ENCODE measurements around the gene TXNL1.
"Not testable (repeated sequence)": the region's sequence is repeated elsewhere in the genome, so short reads cannot be mapped to it uniquely, and the experiment has no call there.

Gene TXNL1

DNA sequence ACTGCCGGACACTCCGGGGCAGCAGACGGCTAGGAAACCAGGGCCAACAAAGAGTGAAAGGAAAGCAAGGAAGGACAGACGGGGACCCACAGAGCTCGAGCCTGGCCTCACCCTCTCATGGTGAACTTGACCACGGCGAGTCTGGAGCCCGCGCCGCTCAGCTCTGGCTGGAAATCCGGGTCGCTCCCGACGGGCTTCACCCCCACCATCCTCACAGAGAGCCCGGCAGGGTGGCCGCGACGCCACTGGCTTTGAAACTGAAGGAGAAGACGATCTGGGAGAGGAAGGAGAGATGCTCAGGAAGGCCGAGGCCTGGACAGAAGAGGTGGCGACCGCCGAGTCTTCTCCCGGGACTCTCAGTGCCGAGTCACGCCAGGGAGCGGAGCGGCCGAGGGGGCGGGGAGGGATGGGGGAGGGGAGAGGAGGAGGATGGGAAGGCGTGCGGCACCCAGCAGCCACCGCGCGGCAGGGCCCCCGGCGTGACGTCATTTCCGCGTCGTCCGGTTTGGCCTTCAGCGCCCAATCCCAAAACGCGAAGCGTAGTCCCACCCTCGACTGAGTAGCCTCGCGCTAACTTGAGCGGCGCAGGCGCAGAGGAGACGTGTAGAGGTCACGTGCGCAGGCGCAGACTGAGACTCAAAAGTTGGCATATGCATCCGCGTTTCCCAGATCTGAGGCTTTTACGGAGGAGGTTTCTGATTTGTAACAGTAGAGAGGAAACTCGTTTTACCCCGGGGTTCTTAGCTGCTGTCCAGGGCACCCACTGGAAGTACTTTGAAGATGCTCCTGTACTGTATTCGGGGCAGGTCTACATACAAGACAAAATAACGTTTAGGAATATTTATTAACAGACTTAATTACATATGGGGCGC, at the start of gene TXNL1:
TSS of gene TXNL1 (minus strand) at position 361 of the 872 bp plus-strand sequence. CDS start at position 209, 152 bp downstream.
- peak within 1 kb of the TSS; percentile 96 for H3K27ac Mint-ChIP-seq
- H3K9me3 Mint-ChIP-seq: peaks cover 5% of the 10 kb centered on the region
- no peaks in the 10 kb centered on the region for H3K27me3 Mint-ChIP-seq (ENCODE audit: low read depth)
- H3K36me3 Mint-ChIP-seq (ENCODE audit: low read depth): peaks cover 15% of the 10 kb centered on the region
- H3K4me1 Mint-ChIP-seq (ENCODE audit: low read depth): peaks cover 32% of the 10 kb centered on the region
- H3K4me3 Mint-ChIP-seq: peak within 1 kb of the TSS; percentile 100

DNA sequence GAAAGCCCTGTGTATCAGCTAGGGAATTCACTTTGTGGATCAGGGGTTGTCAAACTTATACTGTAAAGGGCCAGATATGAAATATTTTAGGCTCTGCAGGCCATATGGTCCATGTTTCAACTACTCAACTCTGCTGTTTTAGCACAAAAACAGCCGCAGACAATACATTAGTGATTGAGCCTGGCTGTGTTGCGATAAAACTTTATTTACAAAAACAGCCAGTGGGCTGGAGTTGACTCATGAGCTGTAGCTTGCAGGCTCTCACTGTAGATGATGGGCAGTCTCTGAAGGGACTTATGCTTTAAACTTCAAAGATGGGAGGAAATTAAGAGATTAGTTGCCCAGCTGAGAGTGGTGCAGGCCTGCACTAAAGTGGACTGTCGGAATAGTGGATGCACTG, 45.9 kb upstream of the TXNL1 start:
- Mint-ChIP-seq H3K27ac (no peak overlapping the region), H3K27me3 (ENCODE audit: low read depth) (no peaks in the 10 kb centered on the region), H3K4me1 (ENCODE audit: low read depth) (no peaks in the 10 kb centered on the region), H3K4me3 (no peak overlapping the region), H3K36me3 (ENCODE audit: low read depth) (peaks cover 4% of the 10 kb centered on the region), H3K9me3 (no peaks in the 10 kb centered on the region)

DNA sequence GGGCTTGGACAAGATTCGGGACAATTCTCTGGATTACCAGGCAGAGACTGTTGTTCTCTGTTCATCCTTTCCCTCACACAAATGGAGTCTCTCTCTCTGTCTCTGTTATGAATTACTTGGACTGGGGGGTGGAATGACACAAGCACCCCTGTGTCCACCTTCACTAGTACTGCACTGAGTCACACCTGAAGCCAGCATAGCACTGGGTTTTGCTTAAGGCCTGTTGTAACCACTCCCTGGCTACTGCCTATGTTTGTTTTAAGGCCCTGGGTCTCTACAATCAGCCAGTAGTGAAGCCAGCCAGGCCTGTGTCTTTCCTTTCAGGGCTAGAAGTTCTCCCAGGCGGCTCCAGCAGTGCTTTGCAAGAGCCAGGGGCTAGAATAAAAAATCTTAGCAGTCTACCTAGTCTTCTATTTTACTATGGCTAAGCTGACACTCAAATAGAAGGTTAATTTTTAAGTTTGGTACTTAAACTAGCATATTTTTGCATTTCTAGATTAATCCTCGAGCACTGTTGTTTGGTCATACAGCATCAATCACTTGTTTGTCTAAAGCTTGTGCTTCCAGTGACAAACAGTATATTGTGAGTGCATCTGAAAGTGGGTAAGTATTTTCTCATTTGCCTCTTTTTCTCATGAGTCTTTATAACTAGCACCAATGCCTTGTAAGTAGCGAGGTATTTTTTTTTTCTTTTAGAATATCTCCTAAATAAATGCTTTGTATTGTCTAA, 40.6 kb upstream of the TXNL1 start:
- peaks cover 11% of the 10 kb centered on the region for H3K36me3 Mint-ChIP-seq (ENCODE audit: low read depth)
- H3K9me3 Mint-ChIP-seq: peaks cover 8% of the 10 kb centered on the region
- H3K4me3 Mint-ChIP-seq: no peak overlapping the region
- H3K4me1 Mint-ChIP-seq (ENCODE audit: low read depth): no peaks in the 10 kb centered on the region
- no peak overlapping the region for H3K27ac Mint-ChIP-seq
- no peaks in the 10 kb centered on the region for H3K27me3 Mint-ChIP-seq (ENCODE audit: low read depth)

DNA sequence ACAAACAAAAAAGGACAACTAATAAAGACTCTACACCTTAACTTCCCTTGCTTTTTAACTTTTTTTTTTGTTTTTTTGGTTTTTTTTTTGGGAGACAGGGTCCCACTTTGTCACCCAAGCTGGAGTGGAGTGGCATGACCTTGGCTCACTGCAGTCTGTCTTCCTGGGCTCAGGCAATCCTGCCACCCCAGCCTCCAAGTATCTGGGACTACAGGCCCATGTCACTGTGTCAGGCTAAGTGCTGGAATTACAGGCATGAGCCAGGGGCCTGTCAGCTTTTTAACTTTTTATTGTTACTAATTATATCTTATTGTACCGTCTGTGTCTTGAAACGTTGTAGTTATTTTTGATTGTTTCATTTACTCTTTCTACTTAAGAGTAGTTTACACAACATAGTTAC, 38.2 kb upstream of the TXNL1 start:
- H3K27me3 Mint-ChIP-seq (ENCODE audit: low read depth): no peaks in the 10 kb centered on the region
- H3K36me3 Mint-ChIP-seq (ENCODE audit: low read depth): peaks cover 11% of the 10 kb centered on the region
- H3K4me1 Mint-ChIP-seq (ENCODE audit: low read depth): peaks cover under 1% of the 10 kb centered on the region
- no peak overlapping the region for H3K27ac Mint-ChIP-seq
- no peak overlapping the region for H3K4me3 Mint-ChIP-seq
- peaks cover 8% of the 10 kb centered on the region for H3K9me3 Mint-ChIP-seq

DNA sequence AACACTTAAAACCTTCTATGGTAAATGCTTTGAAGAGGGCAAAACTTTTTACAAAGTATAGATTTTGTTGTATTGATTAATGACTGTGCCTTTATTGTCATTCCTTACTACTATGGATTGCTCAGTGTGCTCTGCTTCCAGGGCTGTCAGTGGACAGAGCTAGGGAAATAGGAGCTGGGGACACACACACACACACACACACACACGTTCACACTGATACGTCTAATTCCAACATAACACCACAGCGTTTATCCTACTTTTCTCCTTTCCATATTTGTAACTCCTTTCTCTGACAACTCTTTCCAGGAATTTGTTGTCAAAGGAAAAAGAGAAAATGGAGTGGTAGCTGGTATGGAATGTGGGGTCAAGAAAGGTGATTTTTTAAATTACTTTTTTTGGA, 34.6 kb upstream of the TXNL1 start:
- Mint-ChIP-seq H3K4me3 (no peak overlapping the region), H3K36me3 (ENCODE audit: low read depth) (peaks cover 9% of the 10 kb centered on the region), H3K27me3 (ENCODE audit: low read depth) (no peaks in the 10 kb centered on the region), H3K4me1 (ENCODE audit: low read depth) (peaks cover 17% of the 10 kb centered on the region), H3K9me3 (peaks cover 5% of the 10 kb centered on the region), H3K27ac (no peak overlapping the region)

DNA sequence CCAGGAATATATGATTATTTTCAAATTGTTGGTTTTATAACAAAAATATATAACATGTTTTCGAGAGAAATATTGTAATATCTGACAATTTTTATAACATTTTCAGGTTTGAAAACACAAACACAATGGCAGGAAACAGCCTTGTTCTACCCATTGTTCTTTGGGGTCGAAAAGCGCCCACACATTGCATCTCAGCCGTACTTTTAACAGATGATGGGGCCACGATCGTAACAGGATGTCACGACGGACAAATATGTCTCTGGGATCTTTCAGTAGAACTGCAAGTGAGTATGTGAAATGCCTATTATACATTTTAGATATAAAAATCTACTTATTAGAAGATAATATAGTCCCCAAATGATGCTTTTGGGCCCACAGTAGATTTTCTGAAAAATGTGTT, 34.0 kb upstream of the TXNL1 start:
- Mint-ChIP-seq H3K4me3 (no peak overlapping the region), H3K4me1 (ENCODE audit: low read depth) (peaks cover 17% of the 10 kb centered on the region), H3K36me3 (ENCODE audit: low read depth) (peaks cover 4% of the 10 kb centered on the region), H3K27ac (no peak overlapping the region), H3K9me3 (no peaks in the 10 kb centered on the region), H3K27me3 (ENCODE audit: low read depth) (no peaks in the 10 kb centered on the region)

DNA sequence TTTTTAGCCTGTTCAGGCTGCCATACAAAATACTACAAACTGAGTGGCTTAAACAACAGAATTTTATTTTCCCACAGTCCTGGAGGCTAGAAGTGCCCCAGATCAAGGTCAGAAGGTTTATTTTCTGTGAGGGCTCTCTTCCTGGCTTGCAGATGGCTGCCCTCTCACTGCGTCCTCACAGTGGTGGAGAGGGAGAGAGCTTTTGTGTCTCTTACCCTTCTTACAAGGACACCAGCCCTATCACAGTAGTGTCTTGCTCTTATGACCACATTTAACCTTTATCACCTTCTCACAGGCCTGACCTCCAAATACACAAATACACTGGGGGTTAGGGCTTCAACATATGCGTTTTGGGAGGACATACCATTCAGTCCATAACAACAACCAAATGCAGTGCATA, 24.5 kb upstream of the TXNL1 start:
- Mint-ChIP-seq H3K36me3 (ENCODE audit: low read depth) (peaks cover 7% of the 10 kb centered on the region), H3K4me3 (no peak overlapping the region), H3K27me3 (ENCODE audit: low read depth) (no peaks in the 10 kb centered on the region), H3K4me1 (ENCODE audit: low read depth) (peaks cover 13% of the 10 kb centered on the region), H3K27ac (no peak overlapping the region), H3K9me3 (no peaks in the 10 kb centered on the region)

DNA sequence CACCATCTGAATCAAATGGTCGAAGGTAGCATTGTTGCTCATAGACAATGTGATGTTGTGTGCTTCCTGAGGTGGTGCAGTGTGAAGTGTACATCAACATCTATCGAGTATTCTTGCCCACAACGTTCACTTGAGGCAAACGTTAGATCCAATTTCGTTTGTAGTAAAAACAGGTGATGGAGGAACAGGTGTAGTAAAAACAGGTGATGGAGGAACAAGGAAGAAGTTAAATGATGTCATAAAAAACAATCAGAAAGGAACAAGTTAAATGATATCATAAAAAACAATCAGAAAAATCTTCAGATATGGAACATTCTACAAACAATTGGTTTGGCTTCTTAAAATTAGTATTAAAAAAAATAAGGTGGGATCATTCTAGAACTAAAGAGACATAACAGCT, 24.1 kb upstream of the TXNL1 start:
- peaks cover 7% of the 10 kb centered on the region for H3K36me3 Mint-ChIP-seq (ENCODE audit: low read depth)
- no peaks in the 10 kb centered on the region for H3K27me3 Mint-ChIP-seq (ENCODE audit: low read depth)
- H3K4me1 Mint-ChIP-seq (ENCODE audit: low read depth): peaks cover 13% of the 10 kb centered on the region
- no peak overlapping the region for H3K27ac Mint-ChIP-seq
- no peak overlapping the region for H3K4me3 Mint-ChIP-seq
- H3K9me3 Mint-ChIP-seq: no peaks in the 10 kb centered on the region

DNA sequence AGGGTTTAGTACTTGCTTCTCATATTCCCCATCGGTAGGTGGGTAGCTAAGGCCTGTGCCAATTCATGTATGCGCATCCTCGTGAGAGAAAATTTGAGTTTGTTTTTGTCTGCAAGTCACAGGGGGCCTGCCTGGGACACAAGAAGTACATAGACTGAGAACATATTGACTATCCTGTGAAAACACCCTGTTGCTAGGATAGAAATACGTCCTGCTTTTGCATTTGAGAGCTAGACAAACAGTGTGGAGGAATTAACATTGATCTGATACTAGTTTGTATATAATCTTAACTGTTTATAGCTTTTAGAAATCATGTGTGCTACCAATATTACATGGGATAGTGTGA, 23.6 kb upstream of the TXNL1 start:
- H3K4me3 Mint-ChIP-seq: no peak overlapping the region
- peaks cover 7% of the 10 kb centered on the region for H3K36me3 Mint-ChIP-seq (ENCODE audit: low read depth)
- H3K27ac Mint-ChIP-seq: no peak overlapping the region
- peaks cover 11% of the 10 kb centered on the region for H3K4me1 Mint-ChIP-seq (ENCODE audit: low read depth)
- no peaks in the 10 kb centered on the region for H3K27me3 Mint-ChIP-seq (ENCODE audit: low read depth)
- no peaks in the 10 kb centered on the region for H3K9me3 Mint-ChIP-seq

DNA sequence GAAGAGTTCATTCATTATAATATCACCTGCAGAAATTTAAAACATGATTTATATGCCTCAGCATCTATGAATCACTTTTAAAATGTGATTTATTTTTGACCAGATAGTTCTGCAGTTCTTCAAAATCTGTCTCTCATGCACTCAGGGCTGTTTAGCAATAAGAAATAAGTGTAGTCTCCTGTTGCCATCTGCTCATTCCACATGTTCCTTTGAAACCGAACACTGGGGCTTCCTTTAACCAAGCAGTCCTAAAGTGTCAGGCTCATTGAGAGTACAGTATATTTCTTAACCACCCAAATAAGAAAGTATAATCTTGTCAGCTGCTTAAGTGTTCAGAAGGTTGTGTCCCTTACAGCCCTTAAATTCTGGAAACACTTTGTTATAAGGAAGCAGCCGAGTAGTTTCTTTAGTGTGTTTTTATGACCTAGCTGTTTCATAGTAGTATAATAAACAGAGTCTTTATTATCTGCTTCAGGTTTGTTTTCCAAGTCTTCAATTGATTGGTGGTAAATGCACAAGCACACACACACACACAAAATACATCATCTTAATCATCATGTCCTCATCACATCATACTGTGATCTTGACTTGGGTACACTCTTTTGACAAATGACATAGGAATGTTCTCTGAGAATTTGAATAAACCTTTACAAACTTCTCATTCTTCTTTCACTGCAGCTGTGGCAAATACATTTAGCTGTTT, 23.1 kb upstream of the TXNL1 start:
- H3K36me3 Mint-ChIP-seq (ENCODE audit: low read depth): peaks cover 7% of the 10 kb centered on the region
- no peaks in the 10 kb centered on the region for H3K9me3 Mint-ChIP-seq
- H3K4me3 Mint-ChIP-seq: no peak overlapping the region
- no peak overlapping the region for H3K27ac Mint-ChIP-seq
- no peaks in the 10 kb centered on the region for H3K27me3 Mint-ChIP-seq (ENCODE audit: low read depth)
- peaks cover 11% of the 10 kb centered on the region for H3K4me1 Mint-ChIP-seq (ENCODE audit: low read depth)

DNA sequence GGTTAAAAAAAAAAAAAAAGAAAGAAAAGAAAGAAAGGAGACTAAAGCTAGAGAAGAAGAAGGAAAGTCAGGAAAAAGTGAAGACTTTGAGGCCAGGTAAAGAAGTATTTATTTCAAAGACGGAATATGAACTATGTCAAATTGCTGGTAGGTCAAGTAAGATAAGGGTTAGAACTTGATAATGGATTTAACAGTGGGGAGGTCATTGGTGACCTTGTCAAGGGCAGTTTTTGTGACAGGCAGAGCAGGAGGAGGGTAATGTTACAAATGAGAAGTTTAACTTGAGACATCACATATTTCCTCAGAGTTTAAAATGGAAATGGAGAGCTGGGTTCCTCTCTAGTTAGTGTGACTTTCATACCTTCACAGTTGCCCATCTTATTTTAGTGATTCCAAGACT, 22.3 kb upstream of the TXNL1 start:
- no peaks in the 10 kb centered on the region for H3K9me3 Mint-ChIP-seq
- no peaks in the 10 kb centered on the region for H3K27me3 Mint-ChIP-seq (ENCODE audit: low read depth)
- no peak overlapping the region for H3K27ac Mint-ChIP-seq

DNA sequence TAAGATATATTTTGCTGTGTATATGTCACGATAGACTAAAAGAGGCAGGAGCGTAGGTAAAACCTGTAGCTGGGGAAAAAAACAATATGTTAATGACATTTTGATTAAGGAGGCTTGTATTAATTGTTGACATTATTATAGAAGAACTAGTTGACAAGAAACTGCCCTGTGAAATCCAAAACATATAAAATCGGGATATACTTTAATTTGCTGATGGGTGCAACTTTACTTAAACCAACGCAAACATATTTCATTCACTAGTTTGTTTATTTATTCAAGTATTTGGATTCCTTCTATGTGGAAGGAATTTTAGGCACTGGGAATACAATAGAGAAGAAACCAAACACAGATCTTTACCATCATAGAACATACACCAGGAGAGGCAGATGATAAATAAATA, 20.7 kb upstream of the TXNL1 start:
- H3K9me3 Mint-ChIP-seq: no peaks in the 10 kb centered on the region
- H3K27ac Mint-ChIP-seq: no peak overlapping the region
- H3K4me3 Mint-ChIP-seq: no peak overlapping the region

More for the DNA sequence above, 22.3 kb upstream of the TXNL1 start:
- Mint-ChIP-seq H3K4me1 (ENCODE audit: low read depth) (peaks cover 11% of the 10 kb centered on the region), H3K4me3 (no peak overlapping the region), H3K36me3 (ENCODE audit: low read depth) (peaks cover 7% of the 10 kb centered on the region)

DNA sequence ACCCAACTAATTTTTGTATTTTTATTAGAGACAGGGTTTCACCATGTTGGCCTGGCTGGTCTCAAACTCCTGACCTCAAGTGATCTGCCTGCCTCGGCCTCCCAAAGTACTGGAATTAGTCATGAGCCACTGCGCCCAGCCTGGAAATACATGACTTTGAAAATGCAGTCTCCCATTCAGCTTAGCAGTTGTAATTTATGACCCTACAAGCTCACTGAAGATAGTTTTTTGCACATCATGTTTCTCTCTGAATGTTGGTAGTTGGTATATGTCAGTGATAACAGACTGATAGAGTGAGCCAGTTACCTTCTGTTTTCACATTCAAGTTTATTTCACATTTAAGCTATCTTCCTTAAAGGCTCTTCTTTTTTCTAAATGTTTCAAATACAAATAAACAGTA, 19.9 kb upstream of the TXNL1 start:
- H3K4me3 Mint-ChIP-seq: no peak overlapping the region
- no peaks in the 10 kb centered on the region for H3K27me3 Mint-ChIP-seq (ENCODE audit: low read depth)
- H3K9me3 Mint-ChIP-seq: no peaks in the 10 kb centered on the region
- no peak overlapping the region for H3K27ac Mint-ChIP-seq
- H3K4me1 Mint-ChIP-seq (ENCODE audit: low read depth): peaks cover 23% of the 10 kb centered on the region
- peaks cover 10% of the 10 kb centered on the region for H3K36me3 Mint-ChIP-seq (ENCODE audit: low read depth)

More for the DNA sequence above, 20.7 kb upstream of the TXNL1 start:
- H3K36me3 Mint-ChIP-seq (ENCODE audit: low read depth): peaks cover 10% of the 10 kb centered on the region
- H3K4me1 Mint-ChIP-seq (ENCODE audit: low read depth): peaks cover 19% of the 10 kb centered on the region
- no peaks in the 10 kb centered on the region for H3K27me3 Mint-ChIP-seq (ENCODE audit: low read depth)

DNA sequence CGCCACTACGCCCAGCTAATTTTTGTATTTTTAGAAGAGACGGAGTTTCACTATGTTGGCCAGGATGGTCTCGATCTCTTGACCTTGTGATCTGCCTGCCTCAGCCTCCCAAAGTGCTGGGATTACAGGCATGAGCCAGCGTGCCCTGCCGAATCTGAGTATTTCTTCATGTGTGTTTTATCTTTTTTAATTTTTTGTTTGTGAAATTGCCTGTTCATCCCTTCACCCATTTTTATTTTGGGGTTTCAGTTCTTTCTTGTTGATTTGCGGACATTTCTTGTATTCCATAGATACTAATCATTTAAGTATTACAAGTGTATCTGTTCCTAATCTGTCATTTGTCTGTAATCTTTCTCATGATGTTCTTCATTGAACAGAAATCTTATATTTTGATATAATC, 15.9 kb upstream of the TXNL1 start:
- H3K27ac Mint-ChIP-seq; H3K9me3 Mint-ChIP-seq; H3K4me3 Mint-ChIP-seq; H3K36me3 Mint-ChIP-seq (ENCODE audit: low read depth); H3K27me3 Mint-ChIP-seq (ENCODE audit: low read depth): not testable (repeated sequence)
- H3K4me1 Mint-ChIP-seq (ENCODE audit: low read depth): peaks cover 33% of the 10 kb centered on the region

DNA sequence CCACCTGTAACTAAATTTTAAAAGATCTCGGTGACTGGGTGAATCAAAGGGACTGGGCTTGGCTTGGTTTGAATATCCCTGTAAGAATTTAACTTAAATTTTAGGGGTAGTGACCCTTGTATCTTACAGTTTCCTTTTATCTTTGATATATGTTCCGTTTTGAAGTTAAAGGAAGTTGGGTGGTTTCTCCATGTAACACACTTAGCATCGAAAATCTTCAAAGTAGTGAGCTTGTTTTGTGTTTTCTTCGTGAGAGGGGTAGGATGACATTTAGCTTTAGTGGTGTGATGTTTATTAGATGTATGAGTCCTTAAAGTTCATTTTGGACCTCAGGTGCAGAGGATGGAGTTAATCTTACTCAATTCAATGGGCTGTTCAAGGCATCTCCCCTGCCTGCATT, 14.4 kb upstream of the TXNL1 start:
- no peaks in the 10 kb centered on the region for H3K9me3 Mint-ChIP-seq
- H3K27ac Mint-ChIP-seq: peak overlapping the region; percentile 74
- peak overlapping the region; percentile 69 for H3K4me3 Mint-ChIP-seq
- peaks cover 9% of the 10 kb centered on the region for H3K36me3 Mint-ChIP-seq (ENCODE audit: low read depth)
- H3K27me3 Mint-ChIP-seq (ENCODE audit: low read depth): no peaks in the 10 kb centered on the region
- H3K4me1 Mint-ChIP-seq (ENCODE audit: low read depth): peaks cover 38% of the 10 kb centered on the region

Measured in T-helper 1 cell treated with Interleukin-12 subunit alpha and Interleukin-12 subunit beta and Interleukin-4 antibody, amounts not matched to agents 30 μg/mL and 1 μg/mL, for 36 hours (primary cell).